Measurements from ENCODE around the gene HIPK2. TPM values are rescaled to one million over a fixed set of nuclear protein-coding genes. Genes with fewer than 3 reads are reported as not detected.

The HIPK2 gene
- total and polyA plus RNA-seq, 10 of the 15 experiments (the other 5 are each of a cell fraction or from before 2014, with no cell fraction given) = 1.7 to 39.0 (median 9.4) TPM

DNA sequence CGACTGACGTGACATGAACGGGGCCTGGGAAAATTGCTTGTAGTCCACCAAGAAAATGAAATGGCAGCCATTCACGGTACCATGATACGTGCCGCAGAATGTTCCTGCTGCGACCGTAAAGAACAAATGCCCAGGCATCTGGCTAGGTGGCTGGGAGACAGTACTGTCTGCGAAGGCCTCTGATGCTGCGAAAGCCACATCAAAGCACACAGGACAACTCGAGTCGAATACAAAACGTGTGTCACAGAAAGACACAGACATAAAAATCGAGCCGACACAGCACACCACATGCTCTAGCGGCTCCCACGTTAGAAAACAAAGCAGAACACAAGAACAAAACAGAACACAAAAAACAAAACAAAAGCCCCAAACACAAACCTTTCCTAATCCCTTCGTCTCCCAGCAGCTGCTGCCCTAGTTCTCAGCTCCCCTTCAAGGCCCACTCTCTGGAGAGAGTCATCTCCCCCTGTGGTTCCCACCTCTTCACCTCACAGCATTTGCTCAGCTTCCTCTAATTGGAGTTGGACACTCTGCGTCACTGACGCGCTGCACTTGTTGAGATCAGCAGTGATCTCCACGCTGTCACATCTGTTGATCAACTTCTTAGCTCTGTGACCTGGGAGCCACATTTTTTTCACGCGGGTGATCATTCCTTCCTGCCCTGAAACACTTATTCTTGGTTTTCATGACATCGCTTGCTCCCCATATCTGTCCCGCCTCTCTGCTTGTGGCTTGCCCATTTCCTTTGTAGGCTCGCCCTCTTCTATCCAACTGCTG, 142.1 kb downstream of the HIPK2 start:
- ChIA-PET POLR2A (no interaction called here), CTCF (no interaction called here), SMC1A (ENCODE audit: uncharacterized antibody, unreplicated experiment) (no interaction called here), RAD21 (ENCODE audit: unreplicated experiment) (no interaction called here)
- intact Hi-C loops (cut with micrococcal nuclease; ENCODE audit: unreplicated experiment) = no loop called here
- Histone ChIP-seq H4K20me1 (ENCODE audit: control insufficient read depth, insufficient read depth) (no peaks in the 10 kb centered on the region), H3K36me3 (ENCODE audit: control insufficient read depth in 2 of 2, insufficient read depth in 2 of 2, low read length in 1 of 2) (peaks cover 3 to 5% of the 10 kb centered on the region in 2 experiments; a peak in 2 of 4 replicates), H3K27me3 (replicated peaks in 1 of 2; ENCODE audit: control insufficient read depth in 2 of 2, insufficient read depth in 2 of 2, low read length in 1 of 2) (no peaks in the 10 kb centered on the region), H3K9ac (ENCODE audit: control insufficient read depth, insufficient read depth, low read length) (no peak overlapping the region), H3K4me2 (ENCODE audit: control insufficient read depth, insufficient read depth) (no peak overlapping the region), H3K4me1 (ENCODE audit: control insufficient read depth, insufficient read depth, low read length) (no peaks in the 10 kb centered on the region), H2AFZ (ENCODE audit: control insufficient read depth, low read depth, low read length) (no peak overlapping the region), H3K9me3 (replicated peaks; ENCODE audit: control insufficient read depth, insufficient read depth, low read length) (no peaks in the 10 kb centered on the region), H3K4me3 (no peak overlapping the region), H3K79me2 (ENCODE audit: control insufficient read depth, insufficient read depth, low read length) (no peaks in the 10 kb centered on the region), H3K27ac (ENCODE audit: control insufficient read depth, insufficient read depth) (no peak overlapping the region)
- FAIRE-seq (no peak), DNase-seq (ENCODE audit: low read depth, low spot score) (no peak), ATAC-seq (no peak)
- no TSS peak for BruUV-seq (replicated peaks)
- in situ Hi-C loops (cut with MboI) = no loop called here
- 87% methylated on average over 27 of the region's 27 CpGs for WGBS (ENCODE audit: insufficient coverage, insufficient replicate concordance, low lambda C conversion rate, missing lambda C conversion rate)
- TF ChIP-seq MTA2 (IDR thresholded peaks at IDR 0.05; ENCODE audit: low read depth) = no peak
- no peak for TF ChIP-seq IRF4 (IDR thresholded peaks at IDR 0.05; ENCODE audit: low read depth, low read length)
- no peak for TF ChIP-seq REST (IDR thresholded peaks at IDR 0.05; ENCODE audit: low read depth, low read length)
- no peak for TF ChIP-seq KLF5 (IDR thresholded peaks at IDR 0.05; ENCODE audit: partially characterized antibody)
- no peak for TF ChIP-seq SREBF1 (IDR thresholded peaks at IDR 0.05; ENCODE audit: low read length)
- TF ChIP-seq, protein P1, sequence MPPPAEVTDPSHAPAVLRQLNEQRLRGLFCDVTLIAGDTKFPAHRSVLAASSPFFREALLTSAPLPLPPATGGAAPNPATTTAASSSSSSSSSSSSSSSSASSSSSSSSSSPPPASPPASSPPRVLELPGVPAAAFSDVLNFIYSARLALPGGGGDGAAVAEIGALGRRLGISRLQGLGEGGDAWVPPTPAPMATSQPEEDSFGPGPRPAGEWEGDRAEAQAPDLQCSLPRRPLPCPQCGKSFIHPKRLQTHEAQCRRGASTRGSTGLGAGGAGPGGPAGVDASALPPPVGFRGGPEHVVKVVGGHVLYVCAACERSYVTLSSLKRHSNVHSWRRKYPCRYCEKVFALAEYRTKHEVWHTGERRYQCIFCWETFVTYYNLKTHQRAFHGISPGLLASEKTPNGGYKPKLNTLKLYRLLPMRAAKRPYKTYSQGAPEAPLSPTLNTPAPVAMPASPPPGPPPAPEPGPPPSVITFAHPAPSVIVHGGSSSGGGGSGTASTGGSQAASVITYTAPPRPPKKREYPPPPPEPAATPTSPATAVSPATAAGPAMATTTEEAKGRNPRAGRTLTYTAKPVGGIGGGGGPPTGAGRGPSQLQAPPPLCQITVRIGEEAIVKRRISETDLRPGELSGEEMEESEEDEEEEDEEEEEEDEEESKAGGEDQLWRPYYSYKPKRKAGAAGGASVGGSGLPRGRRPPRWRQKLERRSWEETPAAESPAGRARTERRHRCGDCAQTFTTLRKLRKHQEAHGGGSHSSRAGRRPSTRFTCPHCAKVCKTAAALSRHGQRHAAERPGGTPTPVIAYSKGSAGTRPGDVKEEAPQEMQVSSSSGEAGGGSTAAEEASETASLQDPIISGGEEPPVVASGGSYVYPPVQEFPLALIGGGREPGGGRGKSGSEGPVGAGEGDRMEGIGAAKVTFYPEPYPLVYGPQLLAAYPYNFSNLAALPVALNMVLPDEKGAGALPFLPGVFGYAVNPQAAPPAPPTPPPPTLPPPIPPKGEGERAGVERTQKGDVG (CRISPR knock-in tag; IDR thresholded peaks at IDR 0.05) = no peak
- TF ChIP-seq ZBED1 (IDR thresholded peaks at IDR 0.05; ENCODE audit: borderline replicate concordance) = no peak
- TF ChIP-seq, protein P2, sequence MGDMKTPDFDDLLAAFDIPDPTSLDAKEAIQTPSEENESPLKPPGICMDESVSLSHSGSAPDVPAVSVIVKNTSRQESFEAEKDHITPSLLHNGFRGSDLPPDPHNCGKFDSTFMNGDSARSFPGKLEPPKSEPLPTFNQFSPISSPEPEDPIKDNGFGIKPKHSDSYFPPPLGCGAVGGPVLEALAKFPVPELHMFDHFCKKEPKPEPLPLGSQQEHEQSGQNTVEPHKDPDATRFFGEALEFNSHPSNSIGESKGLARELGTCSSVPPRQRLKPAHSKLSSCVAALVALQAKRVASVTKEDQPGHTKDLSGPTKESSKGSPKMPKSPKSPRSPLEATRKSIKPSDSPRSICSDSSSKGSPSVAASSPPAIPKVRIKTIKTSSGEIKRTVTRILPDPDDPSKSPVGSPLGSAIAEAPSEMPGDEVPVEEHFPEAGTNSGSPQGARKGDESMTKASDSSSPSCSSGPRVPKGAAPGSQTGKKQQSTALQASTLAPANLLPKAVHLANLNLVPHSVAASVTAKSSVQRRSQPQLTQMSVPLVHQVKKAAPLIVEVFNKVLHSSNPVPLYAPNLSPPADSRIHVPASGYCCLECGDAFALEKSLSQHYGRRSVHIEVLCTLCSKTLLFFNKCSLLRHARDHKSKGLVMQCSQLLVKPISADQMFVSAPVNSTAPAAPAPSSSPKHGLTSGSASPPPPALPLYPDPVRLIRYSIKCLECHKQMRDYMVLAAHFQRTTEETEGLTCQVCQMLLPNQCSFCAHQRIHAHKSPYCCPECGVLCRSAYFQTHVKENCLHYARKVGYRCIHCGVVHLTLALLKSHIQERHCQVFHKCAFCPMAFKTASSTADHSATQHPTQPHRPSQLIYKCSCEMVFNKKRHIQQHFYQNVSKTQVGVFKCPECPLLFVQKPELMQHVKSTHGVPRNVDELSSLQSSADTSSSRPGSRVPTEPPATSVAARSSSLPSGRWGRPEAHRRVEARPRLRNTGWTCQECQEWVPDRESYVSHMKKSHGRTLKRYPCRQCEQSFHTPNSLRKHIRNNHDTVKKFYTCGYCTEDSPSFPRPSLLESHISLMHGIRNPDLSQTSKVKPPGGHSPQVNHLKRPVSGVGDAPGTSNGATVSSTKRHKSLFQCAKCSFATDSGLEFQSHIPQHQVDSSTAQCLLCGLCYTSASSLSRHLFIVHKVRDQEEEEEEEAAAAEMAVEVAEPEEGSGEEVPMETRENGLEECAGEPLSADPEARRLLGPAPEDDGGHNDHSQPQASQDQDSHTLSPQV (IDR thresholded peaks at IDR 0.05) = no peak
- TF ChIP-seq, protein P3, sequence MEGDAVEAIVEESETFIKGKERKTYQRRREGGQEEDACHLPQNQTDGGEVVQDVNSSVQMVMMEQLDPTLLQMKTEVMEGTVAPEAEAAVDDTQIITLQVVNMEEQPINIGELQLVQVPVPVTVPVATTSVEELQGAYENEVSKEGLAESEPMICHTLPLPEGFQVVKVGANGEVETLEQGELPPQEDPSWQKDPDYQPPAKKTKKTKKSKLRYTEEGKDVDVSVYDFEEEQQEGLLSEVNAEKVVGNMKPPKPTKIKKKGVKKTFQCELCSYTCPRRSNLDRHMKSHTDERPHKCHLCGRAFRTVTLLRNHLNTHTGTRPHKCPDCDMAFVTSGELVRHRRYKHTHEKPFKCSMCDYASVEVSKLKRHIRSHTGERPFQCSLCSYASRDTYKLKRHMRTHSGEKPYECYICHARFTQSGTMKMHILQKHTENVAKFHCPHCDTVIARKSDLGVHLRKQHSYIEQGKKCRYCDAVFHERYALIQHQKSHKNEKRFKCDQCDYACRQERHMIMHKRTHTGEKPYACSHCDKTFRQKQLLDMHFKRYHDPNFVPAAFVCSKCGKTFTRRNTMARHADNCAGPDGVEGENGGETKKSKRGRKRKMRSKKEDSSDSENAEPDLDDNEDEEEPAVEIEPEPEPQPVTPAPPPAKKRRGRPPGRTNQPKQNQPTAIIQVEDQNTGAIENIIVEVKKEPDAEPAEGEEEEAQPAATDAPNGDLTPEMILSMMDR (IDR thresholded peaks at IDR 0.05 in 2 of 3, conservative IDR thresholded peaks at IDR 0.05 in 1 of 3; ENCODE audit: control insufficient read depth in 2 of 3, extremely low read depth in 1 of 3, insufficient read depth in 1 of 3, low read depth in 3 of 3, low read length in 3 of 3) = no peak
- no peak for TF ChIP-seq ZNF24 (IDR thresholded peaks at IDR 0.05)

Measured in GM12878 (cell line).